ENCODE results near the gene RASA3.

GRCh38 chr13:114017028-114017630 is 115.3 kb downstream of the RASA3 start:
- TF ChIP-seq CTCF (IDR thresholded peaks at IDR 0.05; ENCODE audit: insufficient read depth, low read depth, low read length) (peak; percentile 32), EZH2 (IDR thresholded peaks at IDR 0.05; ENCODE audit: insufficient read depth, low read length) (no peak)

Data from astrocyte (in vitro differentiated cells and primary cell).